H1 (cell line): Measurements from ENCODE around the gene FAM227B. TPM values are rescaled to one million over a fixed set of nuclear protein-coding genes. Genes with fewer than 3 reads are reported as not detected.

Experiments
- BCL11A ChIP-seq, 2 experiments: IDR thresholded peaks; one replicate each; pipeline ENCODE4 v1.6.1; 2011; ENCODE audit warnings: low read depth in 2 of 2, low read length in 2 of 2, mild to moderate bottlenecking in 2 of 2
- GTF2F1 ChIP-seq: IDR thresholded peaks from 2 replicates; pipeline ENCODE4 v1.6.1; 2012; ENCODE audit warnings: low read depth, low read length, improper control_type of control experiment, borderline replicate concordance
- SAP30 ChIP-seq: fragments of 300-600 bp; sonication (generic); IDR thresholded peaks from 2 replicates; pipeline ENCODE4 v1.7.1; 2012; ENCODE audit warnings: low read length, moderate library complexity, mild to moderate bottlenecking, inconsistent platforms; ENCODE audit not compliant: insufficient read depth, insufficient replicate concordance
- SP1 ChIP-seq: IDR thresholded peaks from 2 replicates; pipeline ENCODE4 v1.6.1; 2011; ENCODE audit warnings: low read depth, low read length
- polyA plus RNA-seq, 7 experiments: library from polyadenylated mRNA; depleted of rRNA in 3 of 7; stranded (reverse) in 5 of 7; unstranded in 2 of 7; fragments of >200 nt in 5 of 7; fragments of 200-250 nt in 2 of 7; gene quantifications; 1 replicate in 5 of 7; 2 replicates in 1 of 7; 4 replicates in 1 of 7; pipeline versions ENCODE4 v1.2.1 to v1.2.3, GENCODE V29; 2011 to 2013; ENCODE audit warnings: missing spikeins in 2 of 7, mixed read lengths in 2 of 7
- total RNA-seq: library from RNA; stranded (reverse); fragmentation: NEBNext Ultra II Directional; extraction: Animal tissue kit (Norgen Biotek cat#: 25700); gene quantifications from 2 replicates; pipeline ENCODE4 v1.2.1, GENCODE V29; 2021
- TF ChIP-seq, protein P1 (sequence below): fragments of 300-600 bp; sonication (generic); IDR thresholded peaks from 2 replicates; pipeline ENCODE4 v1.7.1; 2012; ENCODE audit warnings: low read length, moderate library complexity, mild to moderate bottlenecking, inconsistent platforms; ENCODE audit not compliant: insufficient replicate concordance

Gene FAM227B
- total and polyA plus RNA-seq, 2 of the 8 experiments (the other 6 are each of a cell fraction or from before 2014, with no cell fraction given) = 4.0 to 6.5 TPM

DNA sequence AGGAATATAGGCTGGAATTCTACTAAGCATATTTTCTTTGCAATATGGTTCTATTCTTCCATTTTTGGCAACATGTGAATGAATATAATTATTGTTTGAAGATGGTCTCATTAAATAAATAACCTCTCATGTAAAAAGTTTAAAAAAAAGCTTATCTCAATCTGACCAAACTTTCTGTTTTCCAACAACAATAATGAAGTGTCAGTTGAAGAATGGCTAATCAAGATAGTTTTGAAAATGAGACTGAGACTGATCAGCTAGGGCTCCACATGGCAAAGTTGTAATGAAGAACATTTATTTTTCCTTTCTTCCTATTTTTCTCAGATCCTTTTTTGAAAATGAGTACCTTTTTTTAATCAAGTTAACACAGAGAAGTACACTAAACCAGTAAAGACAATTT lies 333.1 kb downstream of the FAM227B start (continued):
- TF ChIP-seq, protein P1, sequence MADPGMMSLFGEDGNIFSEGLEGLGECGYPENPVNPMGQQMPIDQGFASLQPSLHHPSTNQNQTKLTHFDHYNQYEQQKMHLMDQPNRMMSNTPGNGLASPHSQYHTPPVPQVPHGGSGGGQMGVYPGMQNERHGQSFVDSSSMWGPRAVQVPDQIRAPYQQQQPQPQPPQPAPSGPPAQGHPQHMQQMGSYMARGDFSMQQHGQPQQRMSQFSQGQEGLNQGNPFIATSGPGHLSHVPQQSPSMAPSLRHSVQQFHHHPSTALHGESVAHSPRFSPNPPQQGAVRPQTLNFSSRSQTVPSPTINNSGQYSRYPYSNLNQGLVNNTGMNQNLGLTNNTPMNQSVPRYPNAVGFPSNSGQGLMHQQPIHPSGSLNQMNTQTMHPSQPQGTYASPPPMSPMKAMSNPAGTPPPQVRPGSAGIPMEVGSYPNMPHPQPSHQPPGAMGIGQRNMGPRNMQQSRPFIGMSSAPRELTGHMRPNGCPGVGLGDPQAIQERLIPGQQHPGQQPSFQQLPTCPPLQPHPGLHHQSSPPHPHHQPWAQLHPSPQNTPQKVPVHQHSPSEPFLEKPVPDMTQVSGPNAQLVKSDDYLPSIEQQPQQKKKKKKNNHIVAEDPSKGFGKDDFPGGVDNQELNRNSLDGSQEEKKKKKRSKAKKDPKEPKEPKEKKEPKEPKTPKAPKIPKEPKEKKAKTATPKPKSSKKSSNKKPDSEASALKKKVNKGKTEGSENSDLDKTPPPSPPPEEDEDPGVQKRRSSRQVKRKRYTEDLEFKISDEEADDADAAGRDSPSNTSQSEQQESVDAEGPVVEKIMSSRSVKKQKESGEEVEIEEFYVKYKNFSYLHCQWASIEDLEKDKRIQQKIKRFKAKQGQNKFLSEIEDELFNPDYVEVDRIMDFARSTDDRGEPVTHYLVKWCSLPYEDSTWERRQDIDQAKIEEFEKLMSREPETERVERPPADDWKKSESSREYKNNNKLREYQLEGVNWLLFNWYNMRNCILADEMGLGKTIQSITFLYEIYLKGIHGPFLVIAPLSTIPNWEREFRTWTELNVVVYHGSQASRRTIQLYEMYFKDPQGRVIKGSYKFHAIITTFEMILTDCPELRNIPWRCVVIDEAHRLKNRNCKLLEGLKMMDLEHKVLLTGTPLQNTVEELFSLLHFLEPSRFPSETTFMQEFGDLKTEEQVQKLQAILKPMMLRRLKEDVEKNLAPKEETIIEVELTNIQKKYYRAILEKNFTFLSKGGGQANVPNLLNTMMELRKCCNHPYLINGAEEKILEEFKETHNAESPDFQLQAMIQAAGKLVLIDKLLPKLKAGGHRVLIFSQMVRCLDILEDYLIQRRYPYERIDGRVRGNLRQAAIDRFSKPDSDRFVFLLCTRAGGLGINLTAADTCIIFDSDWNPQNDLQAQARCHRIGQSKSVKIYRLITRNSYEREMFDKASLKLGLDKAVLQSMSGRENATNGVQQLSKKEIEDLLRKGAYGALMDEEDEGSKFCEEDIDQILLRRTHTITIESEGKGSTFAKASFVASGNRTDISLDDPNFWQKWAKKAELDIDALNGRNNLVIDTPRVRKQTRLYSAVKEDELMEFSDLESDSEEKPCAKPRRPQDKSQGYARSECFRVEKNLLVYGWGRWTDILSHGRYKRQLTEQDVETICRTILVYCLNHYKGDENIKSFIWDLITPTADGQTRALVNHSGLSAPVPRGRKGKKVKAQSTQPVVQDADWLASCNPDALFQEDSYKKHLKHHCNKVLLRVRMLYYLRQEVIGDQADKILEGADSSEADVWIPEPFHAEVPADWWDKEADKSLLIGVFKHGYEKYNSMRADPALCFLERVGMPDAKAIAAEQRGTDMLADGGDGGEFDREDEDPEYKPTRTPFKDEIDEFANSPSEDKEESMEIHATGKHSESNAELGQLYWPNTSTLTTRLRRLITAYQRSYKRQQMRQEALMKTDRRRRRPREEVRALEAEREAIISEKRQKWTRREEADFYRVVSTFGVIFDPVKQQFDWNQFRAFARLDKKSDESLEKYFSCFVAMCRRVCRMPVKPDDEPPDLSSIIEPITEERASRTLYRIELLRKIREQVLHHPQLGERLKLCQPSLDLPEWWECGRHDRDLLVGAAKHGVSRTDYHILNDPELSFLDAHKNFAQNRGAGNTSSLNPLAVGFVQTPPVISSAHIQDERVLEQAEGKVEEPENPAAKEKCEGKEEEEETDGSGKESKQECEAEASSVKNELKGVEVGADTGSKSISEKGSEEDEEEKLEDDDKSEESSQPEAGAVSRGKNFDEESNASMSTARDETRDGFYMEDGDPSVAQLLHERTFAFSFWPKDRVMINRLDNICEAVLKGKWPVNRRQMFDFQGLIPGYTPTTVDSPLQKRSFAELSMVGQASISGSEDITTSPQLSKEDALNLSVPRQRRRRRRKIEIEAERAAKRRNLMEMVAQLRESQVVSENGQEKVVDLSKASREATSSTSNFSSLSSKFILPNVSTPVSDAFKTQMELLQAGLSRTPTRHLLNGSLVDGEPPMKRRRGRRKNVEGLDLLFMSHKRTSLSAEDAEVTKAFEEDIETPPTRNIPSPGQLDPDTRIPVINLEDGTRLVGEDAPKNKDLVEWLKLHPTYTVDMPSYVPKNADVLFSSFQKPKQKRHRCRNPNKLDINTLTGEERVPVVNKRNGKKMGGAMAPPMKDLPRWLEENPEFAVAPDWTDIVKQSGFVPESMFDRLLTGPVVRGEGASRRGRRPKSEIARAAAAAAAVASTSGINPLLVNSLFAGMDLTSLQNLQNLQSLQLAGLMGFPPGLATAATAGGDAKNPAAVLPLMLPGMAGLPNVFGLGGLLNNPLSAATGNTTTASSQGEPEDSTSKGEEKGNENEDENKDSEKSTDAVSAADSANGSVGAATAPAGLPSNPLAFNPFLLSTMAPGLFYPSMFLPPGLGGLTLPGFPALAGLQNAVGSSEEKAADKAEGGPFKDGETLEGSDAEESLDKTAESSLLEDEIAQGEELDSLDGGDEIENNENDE = no peak
- TF ChIP-seq BCL11A (IDR thresholded peaks at IDR 0.05; ENCODE audit: low read depth in 2 of 2, low read length in 2 of 2) = no peak
- TF ChIP-seq SP1 = no peak
- TF ChIP-seq GTF2F1 = no peak
- no peak for TF ChIP-seq SAP30
